C4-2B (cell line): ENCODE measurements around the gene MORN1.

ENCODE experiments used
- CTCF ChIP-seq: fragments of 450-650 bp; conservative IDR thresholded peaks from 2 replicates; pipeline ENCODE4 v1.5.1; 2017; ENCODE audit warnings: mild to moderate bottlenecking
- ZFX ChIP-seq: fragments of 450-650 bp; IDR thresholded peaks from 2 replicates; pipeline ENCODE4 v1.6.1; 2017

GRCh38 chr1:2294725-2295078, 96.7 kb downstream of the MORN1 start:
- no peak for TF ChIP-seq CTCF
- no peak for TF ChIP-seq ZFX
